GM12874 (cell line): ENCODE data around the gene CDH19.

Experiments
- CTCF ChIP-seq: IDR thresholded peaks from 2 replicates; pipeline ENCODE4 v1.5.1; 2011; ENCODE audit warnings: low read depth, mild to moderate bottlenecking, control low read depth, low read length, moderate library complexity; ENCODE audit not compliant: insufficient read depth

The CDH19 gene

DNA sequence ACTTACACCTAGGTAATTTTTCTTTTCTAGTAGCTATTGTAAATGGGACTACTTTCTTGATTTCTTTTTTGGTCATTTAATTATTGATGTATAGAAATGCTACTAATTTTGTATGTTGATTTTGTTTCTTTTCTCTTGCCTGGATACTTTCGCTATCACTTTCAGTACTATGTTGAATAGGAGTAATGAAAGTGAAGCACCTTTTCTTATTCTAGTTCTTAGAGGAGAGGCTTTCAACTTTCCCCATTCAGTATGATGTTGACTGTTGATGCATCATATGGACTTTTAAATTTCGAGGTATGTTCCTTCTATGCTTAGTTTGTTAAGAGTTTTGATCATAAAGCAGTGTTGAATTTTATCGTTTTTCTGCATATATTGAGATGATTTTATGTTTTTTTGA lies 142.5 kb downstream of the CDH19 start:
- TF ChIP-seq CTCF: no peak

- TF ChIP-seq CTCF: no peak
Measured at GRCh38 chr18:66457245-66457644, 146.6 kb downstream of the CDH19 start.
